GM18519 (cell line): ENCODE measurements around the gene AASDHPPT.

ENCODE experiments used
- ATAC-seq: cut with Tn5 transposase; IDR thresholded peaks from one replicate; pipeline ENCODE4 v1.9.1; 2021; ENCODE audit warnings: mild to moderate bottlenecking, moderate library complexity; ENCODE audit not compliant: unreplicated experiment, low FRiP score

AASDHPPT gene

DNA sequence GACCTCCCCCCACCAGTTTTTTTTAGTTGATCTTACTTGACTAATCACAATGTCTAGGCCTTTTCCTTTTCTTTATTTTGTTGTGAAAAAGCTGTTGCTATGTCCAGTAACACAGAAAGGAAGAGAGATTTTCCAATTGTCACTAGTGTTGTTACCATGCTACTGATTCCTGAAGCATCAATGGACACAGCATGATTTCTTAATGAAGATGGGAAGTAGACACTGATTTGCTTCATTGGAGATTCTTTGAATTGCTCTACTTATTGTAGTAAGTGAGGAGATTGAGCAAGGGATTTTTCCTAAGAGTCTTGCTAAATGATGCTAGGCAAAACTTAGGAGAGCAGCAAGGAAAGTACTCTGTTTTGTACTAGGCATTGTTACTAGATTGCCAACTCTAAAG is 4.6 kb downstream of the AASDHPPT start:
- ATAC-seq: no peak

DNA sequence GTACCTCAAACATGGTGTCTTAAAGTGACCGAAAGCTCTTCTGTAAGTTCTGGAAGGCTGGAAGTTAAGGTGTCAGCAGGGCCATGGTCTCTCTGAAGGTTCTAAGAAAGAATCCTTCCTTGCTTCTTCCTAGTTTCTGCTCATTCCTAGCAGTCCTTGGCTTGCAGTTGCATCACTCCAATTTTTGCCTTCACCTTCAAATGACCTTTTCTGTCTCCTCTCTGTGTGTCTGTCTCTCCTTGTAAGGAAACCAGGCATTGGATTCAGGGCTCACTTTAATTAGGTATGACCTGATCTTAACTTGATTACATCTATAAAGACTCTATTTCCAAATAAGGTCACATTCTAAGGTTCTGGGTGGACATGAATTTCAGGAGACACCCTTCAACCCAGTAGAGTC is 8.7 kb downstream of the AASDHPPT start:
- no peak for ATAC-seq

DNA sequence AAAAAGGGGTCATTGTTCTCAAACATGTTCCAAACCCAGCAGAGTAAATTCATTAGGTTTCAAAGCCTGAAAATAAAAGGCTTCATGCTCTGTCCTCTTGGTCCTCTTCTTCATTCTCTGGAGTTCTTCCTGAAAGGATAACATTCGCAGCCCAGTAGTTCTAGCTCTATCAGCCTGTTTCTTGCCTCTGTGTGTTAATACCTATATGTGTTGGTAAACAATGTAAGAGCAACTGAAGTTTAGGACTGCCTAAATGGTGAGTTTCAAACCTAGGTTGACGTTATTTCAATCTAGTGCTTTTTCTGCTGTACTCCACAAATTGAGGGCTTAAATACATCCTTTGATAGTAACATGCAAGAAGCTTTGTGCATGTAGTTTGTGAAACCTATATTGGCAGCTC is 9.4 kb downstream of the AASDHPPT start:
- no peak for ATAC-seq

DNA sequence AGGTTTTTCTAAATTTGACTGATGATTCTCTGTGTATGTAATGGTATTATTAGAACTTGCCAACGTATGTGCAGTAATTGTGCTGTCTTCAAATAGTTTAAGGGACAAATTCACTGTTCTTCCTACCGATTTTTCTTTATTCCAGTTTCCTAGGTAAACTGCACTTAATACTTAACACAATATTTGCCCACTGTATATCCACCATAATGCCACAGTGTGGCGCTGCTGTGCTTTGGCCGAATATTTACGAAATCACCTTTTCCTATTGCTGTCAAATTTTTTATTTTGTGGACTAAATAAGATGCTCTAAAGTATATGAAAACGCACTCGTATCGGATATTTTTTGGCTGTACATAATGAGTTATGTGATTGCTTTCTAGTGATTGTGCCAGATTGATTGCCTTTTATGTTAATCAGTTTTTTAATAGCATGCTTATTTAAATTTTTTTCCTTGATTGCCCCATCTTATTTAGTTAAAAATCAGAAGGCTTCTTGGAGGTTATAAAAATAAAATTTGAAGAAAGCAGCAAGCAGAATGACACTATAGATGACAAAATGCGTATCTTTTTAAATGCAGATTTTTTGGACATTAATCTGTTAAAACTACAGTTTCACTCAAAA is 10.5 kb downstream of the AASDHPPT start:
- ATAC-seq: peak; percentile 29

DNA sequence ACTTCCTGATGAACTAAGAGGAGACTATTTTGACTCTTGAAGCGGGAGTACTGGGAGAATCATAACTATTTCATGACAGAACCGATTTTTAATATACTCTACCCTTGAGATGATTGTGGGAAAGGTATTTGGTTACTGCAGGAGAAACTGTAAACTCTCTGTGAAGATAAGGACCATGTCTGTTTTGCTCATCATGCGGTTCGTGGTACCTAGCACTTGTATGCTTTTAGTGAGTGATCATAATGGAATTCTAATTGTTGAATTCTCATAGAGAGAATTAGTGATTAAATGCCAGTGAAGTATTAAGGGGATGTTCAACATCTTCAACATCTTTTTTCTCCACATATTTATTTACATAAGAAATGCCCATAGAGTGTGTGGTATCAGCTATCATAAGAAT is 11.4 kb downstream of the AASDHPPT start:
- no peak for ATAC-seq

DNA sequence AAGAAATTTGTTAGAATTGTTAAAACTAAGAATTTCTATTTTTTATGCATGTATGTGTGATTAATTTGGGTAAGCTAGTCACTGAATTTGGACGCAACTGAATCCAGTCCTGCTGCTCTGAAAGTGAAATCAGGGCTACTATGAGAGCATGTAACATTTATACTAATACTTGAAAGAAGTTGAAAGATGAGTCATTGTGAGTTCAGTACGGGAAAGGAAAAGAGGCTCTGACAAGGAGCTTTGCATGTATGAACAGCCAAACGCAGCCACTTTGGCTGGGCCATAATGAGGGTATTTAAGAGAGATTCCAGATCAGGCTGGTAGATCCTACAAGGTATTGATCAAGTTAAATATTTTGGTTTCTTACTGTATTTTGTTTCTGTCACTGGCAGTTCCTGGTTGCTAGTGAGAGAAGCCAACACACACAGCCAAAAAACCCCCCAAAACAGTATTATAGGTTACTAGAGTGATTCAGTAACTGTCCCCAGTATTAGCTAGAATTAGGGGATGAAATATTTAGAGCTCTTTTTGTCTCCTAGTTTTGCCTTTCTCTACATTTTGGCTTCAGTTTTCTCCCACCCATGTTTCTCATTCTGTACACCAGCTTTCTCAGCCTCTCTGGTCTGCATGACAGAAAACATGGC is 14.1 kb downstream of the AASDHPPT start:
- ATAC-seq: peak; percentile 97

DNA sequence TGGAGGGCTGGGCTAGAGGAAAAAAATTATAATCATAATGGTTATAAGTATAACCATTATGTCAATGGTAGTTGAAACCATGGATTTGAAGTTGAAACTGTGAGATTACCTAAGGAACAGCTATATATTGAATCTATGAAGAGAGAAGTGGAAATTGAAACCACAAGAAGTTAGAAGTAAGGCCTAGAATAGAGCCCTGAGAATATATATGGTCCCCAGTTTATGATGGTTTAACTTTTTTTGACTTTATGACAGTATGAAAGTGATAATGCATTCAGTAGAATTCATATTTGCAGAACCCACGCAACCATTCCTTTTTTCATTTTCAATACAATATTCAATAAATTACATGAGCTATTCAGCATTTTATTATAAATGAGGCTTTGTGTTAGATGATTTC is 15.0 kb downstream of the AASDHPPT start:
- ATAC-seq: peak; percentile 31

DNA sequence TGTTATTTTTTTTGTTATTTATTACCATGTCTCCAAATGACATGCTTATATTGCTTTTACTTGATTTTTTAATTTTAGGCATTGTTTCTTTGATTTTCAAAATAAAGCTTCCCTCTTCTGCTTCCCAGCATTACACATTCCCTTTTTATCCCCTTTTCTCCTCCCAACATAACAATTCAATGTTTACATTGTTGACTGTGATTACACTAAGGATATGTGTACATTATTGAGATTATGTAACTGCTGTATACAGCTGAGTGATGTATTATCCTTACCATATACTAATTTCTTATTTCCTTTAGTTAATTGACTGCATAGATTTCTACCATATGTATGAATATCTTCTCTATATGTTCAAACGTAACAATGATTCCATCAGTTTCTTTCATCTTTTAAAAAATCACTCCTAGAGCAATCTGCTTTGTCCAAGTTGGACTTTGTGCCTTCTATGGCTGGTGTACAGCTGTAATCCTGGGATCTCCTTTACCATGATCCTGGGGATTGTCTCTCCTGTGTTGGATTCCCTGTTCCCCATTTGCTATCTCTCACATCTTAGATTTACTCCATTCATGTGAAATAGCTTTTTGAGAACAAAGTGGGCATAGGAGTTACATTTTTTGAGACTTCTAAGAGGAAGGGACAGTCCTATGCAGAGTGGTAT is 21.6 kb downstream of the AASDHPPT start:
- no peak for ATAC-seq

DNA sequence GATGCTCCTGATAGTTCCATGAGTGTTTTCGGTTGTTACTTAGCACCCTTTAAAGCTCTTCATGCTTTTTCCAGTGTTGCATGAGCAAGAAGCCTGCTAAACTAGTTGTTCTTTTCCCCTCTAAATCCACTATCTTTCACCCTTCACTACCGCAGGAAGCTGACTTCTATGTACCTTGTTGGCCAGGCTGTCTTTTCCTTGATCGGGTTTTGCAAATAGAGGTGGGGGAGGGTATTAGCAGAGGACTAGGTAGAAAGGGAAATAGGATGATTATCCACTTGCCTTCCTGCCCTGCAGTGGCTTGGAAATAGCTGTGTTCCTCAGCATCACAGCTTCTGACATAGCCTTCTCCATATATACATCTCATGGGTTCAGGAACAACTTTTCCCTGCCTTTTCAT is 23.9 kb downstream of the AASDHPPT start:
- ATAC-seq: no peak

DNA sequence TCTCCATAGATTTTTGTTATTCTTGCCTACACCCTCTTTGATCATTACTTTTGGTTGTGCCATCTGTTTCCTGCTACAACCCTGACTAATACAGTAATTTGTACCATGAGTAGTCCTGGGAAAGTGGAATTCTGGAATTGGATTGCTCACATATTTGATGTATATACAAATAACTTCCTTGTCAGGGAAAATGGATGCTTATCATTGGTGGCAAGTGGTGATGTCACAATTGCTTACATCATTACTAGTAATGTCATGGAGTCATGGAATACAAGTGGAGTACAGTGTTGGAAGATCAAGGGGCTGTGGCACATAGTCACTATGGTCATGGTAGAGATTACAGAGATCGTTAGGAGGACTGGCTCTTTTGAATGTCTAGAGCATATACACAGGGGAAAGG is 24.4 kb downstream of the AASDHPPT start:
- ATAC-seq: no peak

DNA sequence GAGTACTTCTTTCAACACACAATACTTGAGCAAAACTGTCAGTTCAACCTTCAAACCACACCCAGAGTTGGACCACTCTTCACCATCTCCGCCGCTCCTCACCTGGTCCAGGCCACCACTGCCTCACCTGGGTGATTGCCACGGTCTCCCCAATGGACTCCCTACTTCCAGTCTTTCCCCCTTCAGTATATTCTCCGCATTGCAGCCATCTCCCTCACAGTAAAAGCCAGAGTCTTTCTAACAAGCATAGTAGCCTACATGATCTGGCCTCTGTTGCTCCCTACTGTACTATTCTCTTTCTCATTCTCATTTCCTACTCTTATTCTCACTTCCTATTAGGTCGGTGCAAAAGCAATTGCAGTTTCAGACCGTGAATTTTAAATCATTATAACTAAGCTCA is 28.5 kb downstream of the AASDHPPT start:
- no peak for ATAC-seq

DNA sequence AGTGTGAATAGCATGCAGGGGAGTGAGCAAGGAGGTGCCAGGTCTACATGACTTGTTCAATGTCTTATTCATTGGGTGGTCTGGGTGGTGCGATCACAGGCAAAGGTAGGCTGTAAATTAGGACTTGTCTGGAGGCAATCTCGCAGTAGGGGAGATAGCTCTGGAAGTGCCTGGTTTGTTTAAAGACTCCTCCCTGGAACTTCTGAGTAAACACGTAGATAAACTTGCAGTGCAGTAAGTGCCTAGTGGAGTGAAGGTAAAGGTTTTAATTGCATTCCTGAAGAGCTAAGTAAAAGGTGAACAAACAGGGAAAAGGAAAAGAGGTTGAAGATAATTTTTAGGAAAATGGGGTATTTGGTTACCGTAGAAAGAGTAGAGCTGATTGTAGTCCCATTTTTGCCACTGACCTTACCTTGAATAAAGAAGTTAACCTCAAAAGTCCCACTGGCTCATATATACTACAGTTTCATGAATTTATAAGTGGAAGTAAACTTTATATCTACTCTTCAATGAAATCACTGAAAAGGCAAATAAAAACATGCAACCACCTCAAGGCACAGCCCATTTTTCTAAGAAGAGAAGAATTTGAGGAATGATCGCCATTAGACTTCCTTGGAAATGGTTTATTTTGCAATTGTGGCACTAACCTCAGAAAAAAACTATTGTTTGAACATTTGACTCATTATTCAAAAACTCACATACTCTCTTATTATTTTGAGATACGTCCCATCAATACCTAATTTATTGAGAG is 44.3 kb downstream of the AASDHPPT start:
- no peak for ATAC-seq

DNA sequence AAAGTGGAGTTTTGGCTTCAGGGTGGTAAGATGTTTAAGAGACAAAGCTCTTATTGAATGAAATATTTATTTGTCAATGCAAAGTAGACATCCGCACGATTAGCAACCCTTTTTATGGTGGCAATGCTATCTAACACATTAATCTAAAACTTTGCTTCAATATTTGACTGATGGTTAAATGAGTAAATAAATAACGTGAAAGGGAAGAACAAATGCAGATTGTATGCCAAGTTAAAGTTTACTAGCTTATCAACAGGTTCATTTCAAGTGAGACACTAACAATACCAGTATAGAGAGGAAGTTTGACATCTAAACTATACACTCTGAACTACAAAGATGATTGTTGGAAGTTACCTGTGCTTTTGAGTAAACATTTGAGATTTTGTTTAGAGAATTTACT is 50.1 kb downstream of the AASDHPPT start:
- no peak for ATAC-seq

DNA sequence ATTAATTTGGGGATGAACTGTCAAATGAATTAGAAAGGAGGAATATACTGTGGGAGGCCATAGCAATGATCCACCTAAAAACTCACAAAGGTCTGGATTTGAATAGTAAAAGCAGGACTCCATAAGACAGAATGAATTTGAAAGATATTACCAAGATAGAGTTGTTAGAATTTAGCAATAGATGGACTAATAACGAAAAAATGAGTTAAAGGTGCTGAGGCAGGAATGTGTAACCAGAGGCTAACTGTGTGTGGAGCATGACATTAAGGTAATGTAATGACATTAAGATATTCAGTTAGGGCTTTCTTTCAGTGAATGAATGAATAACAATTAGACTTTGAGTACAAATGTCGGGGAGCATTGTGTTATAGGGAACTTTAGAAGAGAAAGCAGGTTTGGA is 51.3 kb downstream of the AASDHPPT start:
- no peak for ATAC-seq

DNA sequence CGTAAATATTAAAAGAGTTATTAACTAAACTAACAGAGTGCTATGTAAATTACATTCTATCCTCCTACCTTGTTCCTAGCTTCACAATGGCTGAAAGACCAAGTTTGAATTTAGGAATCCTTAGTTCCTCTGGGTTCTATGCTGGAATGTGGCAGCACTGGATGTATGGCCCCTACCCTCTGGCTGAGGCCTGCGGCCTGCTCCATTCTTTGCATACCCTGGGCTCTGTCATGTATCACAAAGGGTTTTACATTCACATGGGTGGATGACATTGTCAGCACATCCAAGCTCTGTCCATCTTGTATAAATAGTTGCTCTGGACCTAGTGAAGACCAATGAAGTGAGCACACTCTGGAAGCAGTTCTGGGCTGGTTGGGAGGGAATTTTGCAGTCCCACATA is 54.5 kb downstream of the AASDHPPT start:
- no peak for ATAC-seq

DNA sequence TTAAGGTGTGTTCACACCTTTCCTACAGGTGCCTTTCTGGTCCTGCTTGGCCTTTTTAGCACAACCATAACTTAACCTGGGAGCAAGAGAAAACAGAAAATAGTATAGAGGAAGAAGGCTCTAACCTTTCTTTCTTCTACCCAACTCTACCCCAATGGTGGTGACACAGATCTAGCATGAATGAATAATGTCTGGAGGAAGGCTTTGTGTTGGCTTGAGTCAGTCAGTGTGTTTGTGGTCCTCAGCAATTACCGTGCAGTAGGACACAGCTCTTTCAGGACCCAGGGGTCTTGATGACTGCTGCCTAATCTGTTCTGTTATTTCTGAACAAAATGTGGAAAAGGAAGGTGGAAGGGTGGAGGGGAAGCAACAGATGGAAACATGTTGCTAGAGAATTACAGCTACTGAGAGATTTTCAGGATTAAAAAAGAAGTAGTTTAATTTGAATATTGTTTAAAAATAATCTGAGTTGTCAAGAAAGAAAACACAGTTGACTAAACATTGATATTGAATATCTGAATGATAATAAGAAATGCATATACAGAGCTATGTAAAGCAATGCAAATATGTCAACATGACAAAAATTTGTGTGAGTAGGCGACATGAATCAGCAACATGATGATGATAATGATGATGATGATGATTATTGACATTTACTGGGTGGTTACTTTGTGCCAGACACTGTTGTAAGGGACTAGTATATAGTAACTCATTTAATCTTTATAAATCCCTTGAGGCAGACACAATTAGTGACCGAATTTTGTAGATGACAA is 55.3 kb downstream of the AASDHPPT start:
- no peak for ATAC-seq

DNA sequence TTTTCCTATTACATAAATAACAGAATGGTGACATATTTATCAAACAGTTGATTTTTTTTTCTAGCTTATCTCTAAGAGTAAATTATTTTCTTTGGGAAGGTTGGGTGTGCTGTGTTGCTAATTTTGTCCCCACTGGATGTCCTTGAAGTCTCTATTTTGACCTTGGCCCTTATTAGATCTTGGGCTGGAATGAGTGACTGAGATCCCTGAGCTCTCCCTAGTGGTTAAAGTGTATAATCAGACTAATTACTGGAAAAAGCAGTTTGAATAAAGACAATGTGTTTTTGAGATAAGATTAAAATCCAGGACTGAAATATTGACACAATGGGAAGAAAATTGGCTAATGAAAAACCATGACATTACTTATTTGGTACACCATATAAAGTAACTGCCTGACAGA is 56.1 kb downstream of the AASDHPPT start:
- ATAC-seq: no peak

DNA sequence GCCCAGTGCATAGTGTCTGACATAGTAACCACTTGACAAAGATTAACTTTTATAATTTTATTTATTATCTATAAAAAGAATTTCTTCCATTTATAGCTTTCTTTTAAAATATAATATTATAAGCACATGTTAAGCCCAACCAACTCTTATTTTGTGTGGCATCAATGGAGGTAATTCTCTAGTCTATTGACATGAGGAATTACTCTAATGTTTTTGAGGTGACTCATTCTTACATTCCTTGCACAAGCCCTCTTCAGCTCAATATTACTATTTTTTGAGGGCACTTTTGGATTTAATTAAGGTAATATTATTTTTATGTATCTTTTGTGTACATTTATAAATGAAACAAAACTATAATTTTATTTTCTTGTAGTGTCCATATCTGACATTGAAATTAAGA is 59.6 kb downstream of the AASDHPPT start:
- ATAC-seq: no peak

DNA sequence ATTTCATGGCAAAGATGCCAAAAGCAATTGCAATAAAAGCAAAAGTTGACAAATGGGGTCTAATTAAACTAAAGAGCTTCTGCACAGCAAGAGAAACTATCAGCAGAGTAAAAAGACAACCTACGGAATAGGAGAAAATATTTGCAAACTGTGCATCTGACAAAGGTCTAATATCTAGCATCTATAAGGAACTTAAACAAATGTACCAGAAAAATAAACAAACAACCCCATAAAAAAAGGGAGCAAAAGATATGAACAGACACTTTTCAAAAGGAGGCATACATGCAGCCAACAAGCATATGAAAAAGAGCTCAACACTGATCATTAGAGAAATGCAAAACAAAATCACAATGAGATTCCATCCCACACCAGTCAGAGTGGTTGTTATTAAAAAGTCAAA is 60.3 kb downstream of the AASDHPPT start:
- ATAC-seq: no peak
